Measurements from ENCODE around the gene TAPT1.

DNA sequence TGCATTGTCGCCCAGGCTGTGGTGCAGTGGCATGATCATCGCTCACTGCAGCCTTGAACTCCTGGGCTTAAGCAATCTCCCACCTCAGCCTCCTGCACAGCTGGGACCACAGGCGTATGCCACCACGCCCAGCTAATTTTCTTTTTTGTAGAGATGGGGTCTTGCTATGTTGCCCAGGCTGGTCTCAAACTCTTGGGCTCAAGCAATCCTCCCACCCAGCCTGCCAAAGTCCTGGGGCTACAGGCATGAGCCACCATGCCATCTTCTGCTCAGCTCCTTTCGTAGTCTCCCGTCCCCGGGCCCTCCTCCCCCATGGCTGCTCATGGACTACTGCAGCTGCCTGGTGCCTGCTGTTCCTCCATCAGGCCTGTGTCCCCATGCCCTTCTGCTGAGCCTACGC, 58.1 kb downstream of the TAPT1 start:
- TF ChIP-seq POLR2AphosphoS5 (IDR thresholded peaks at IDR 0.05) (no peak), CTCF (IDR thresholded peaks at IDR 0.05) (no peak)

All from upper lobe of left lung (tissue), 4 donors.